ENCODE data around the gene TSC22D3. TPM values are rescaled to one million over a fixed set of nuclear protein-coding genes. Genes with fewer than 3 reads are reported as not detected.

TSC22D3 gene
- polyA plus RNA-seq, 1 experiment: 34.7 TPM

GRCh38 chrX:107769581-107770317 is 5.8 kb downstream of the TSC22D3 start:
- ChIA-PET CTCF (no interaction called here), POLR2A (no interaction called here)
- TF ChIP-seq CTCF (IDR thresholded peaks at IDR 0.05; ENCODE audit: insufficient read depth, low read depth, low read length): no peak
- no peak for DNase-seq (ENCODE audit: low read depth)
- H3K4me3 ChIP-seq (ENCODE audit: low read depth, low read length): no peak overlapping the region
- peaks cover 2% of the 10 kb centered on the region for H3K27me3 ChIP-seq (ENCODE audit: control insufficient read depth, insufficient read depth, low read length)
- no peaks in the 10 kb centered on the region for H3K36me3 ChIP-seq (ENCODE audit: control insufficient read depth, insufficient read depth, low read length)

- no peaks in the 10 kb centered on the region for H3K36me3 ChIP-seq (ENCODE audit: control insufficient read depth, insufficient read depth, low read length)
- POLR2A ChIA-PET: no interaction called here
- H3K4me3 ChIP-seq (ENCODE audit: low read depth, low read length): no peak overlapping the region
- CTCF ChIA-PET: interaction anchor here (1.1 kb wide), 1 partner anchor 9 kb away, joined by 3 read pairs; no protein-coding TSS in a partner anchor
- no peak for DNase-seq (ENCODE audit: low read depth)
- H3K27me3 ChIP-seq (ENCODE audit: control insufficient read depth, insufficient read depth, low read length): no peaks in the 10 kb centered on the region; the same call in 1 of the 2 replicates
- TF ChIP-seq CTCF (IDR thresholded peaks at IDR 0.05; ENCODE audit: insufficient read depth, low read depth, low read length): no peak
Measured at GRCh38 chrX:107768051-107768450, 7.5 kb downstream of the TSC22D3 start.

- POLR2A ChIA-PET: no interaction called here
- no peak for DNase-seq (ENCODE audit: low read depth)
Measured at GRCh38 chrX:107766470-107767150, 9.0 kb downstream of the TSC22D3 start.

GRCh38 chrX:107764845-107765608 is 10.6 kb downstream of the TSC22D3 start:
- ChIA-PET CTCF (no interaction called here), POLR2A (no interaction called here)
- DNase-seq (ENCODE audit: low read depth): no peak
- H3K4me3 ChIP-seq (ENCODE audit: low read depth, low read length): no peak overlapping the region
- no peak for TF ChIP-seq CTCF (IDR thresholded peaks at IDR 0.05; ENCODE audit: insufficient read depth, low read depth, low read length)
- H3K27me3 ChIP-seq (ENCODE audit: control insufficient read depth, insufficient read depth, low read length): no peaks in the 10 kb centered on the region; the same call in 1 of the 2 replicates
- no peaks in the 10 kb centered on the region for H3K36me3 ChIP-seq (ENCODE audit: control insufficient read depth, insufficient read depth, low read length)

More at GRCh38 chrX:107766470-107767150, 9.0 kb downstream of the TSC22D3 start:
- no peak for TF ChIP-seq CTCF (IDR thresholded peaks at IDR 0.05; ENCODE audit: insufficient read depth, low read depth, low read length)
- H3K36me3 ChIP-seq (ENCODE audit: control insufficient read depth, insufficient read depth, low read length): no peaks in the 10 kb centered on the region
- H3K27me3 ChIP-seq (ENCODE audit: control insufficient read depth, insufficient read depth, low read length): no peaks in the 10 kb centered on the region; the same call in 1 of the 2 replicates
- H3K4me3 ChIP-seq (ENCODE audit: low read depth, low read length): no peak overlapping the region
- CTCF ChIA-PET: interaction anchor here (0.9 kb wide), 1 partner anchor 10 kb away, joined by 3 read pairs; the partner anchor contains the start of gene NCBP2L

GRCh38 chrX:107763647-107764046 is 11.9 kb downstream of the TSC22D3 start:
- DNase-seq (ENCODE audit: low read depth): no peak
- POLR2A ChIA-PET: no interaction called here
- CTCF ChIA-PET: interaction anchor here (0.6 kb wide), 1 partner anchor 132 kb away, joined by 3 read pairs; no protein-coding TSS in a partner anchor
- Histone ChIP-seq H3K27me3 (ENCODE audit: control insufficient read depth, insufficient read depth, low read length) (no peaks in the 10 kb centered on the region; the same call in 1 of the 2 replicates), H3K4me3 (ENCODE audit: low read depth, low read length) (no peak overlapping the region), H3K36me3 (ENCODE audit: control insufficient read depth, insufficient read depth, low read length) (no peaks in the 10 kb centered on the region)
- no peak for TF ChIP-seq CTCF (IDR thresholded peaks at IDR 0.05; ENCODE audit: insufficient read depth, low read depth, low read length)

All from BJ (cell line).